Endodermal cell (in vitro differentiated cells): Measurements from ENCODE around the gene PSMA8. TPM values are rescaled to one million over a fixed set of nuclear protein-coding genes. Genes with fewer than 3 reads are reported as not detected.

Experiments
- DNase-seq: peaks from one replicate; pipeline ENCODE4 v3.0.0-alpha.2; 2017
- H3K27ac ChIP-seq: 2 replicates; pipeline ENCODE4 v1.5.1; 2013; ENCODE audit warnings: mild to moderate bottlenecking, low read depth, low read length, moderate library complexity
- H3K27me3 ChIP-seq: 2 replicates; pipeline ENCODE4 v1.6.1; 2013; ENCODE audit warnings: mild to moderate bottlenecking, low read length, moderate library complexity; ENCODE audit not compliant: insufficient read depth, control insufficient read depth, poor library complexity, severe bottlenecking
- H3K36me3 ChIP-seq: 2 replicates; pipeline ENCODE4 v1.7.0; 2013; ENCODE audit warnings: mild to moderate bottlenecking, low read length, moderate library complexity; ENCODE audit not compliant: control insufficient read depth, insufficient read depth
- H3K4me1 ChIP-seq: one replicate; pipeline ENCODE4 v1.7.0; 2013; ENCODE audit warnings: low read length; ENCODE audit not compliant: control insufficient read depth, insufficient read depth
- H3K4me3 ChIP-seq: 2 replicates; pipeline ENCODE4 v1.5.1; 2013; ENCODE audit warnings: mild to moderate bottlenecking, low read length, moderate library complexity
- H3K9ac ChIP-seq: 2 replicates; pipeline ENCODE4 v1.6.1; 2013; ENCODE audit warnings: mild to moderate bottlenecking, low read length, moderate library complexity; ENCODE audit not compliant: poor library complexity, severe bottlenecking; ENCODE audit errors: extremely low read depth
- H3K9me3 ChIP-seq: 2 replicates; pipeline ENCODE4 v1.6.1; 2013; ENCODE audit warnings: mild to moderate bottlenecking, low read length, moderate library complexity; ENCODE audit not compliant: control insufficient read depth
- H3K27ac Mint-ChIP-seq: 2 replicates; pipeline ENCODE4 v1.8.0; 2020; ENCODE audit warnings: mixed read lengths
- H3K27me3 Mint-ChIP-seq: 2 replicates; pipeline ENCODE4 v1.8.0; 2021; ENCODE audit warnings: mild to moderate bottlenecking, mixed read lengths; ENCODE audit not compliant: insufficient read depth
- H3K36me3 Mint-ChIP-seq: 2 replicates; pipeline ENCODE4 v1.8.0; 2020; ENCODE audit warnings: low read depth, mixed read lengths
- H3K4me1 Mint-ChIP-seq: 2 replicates; pipeline ENCODE4 v1.8.0; 2020; ENCODE audit warnings: mixed read lengths
- H3K4me3 Mint-ChIP-seq: 2 replicates; pipeline ENCODE4 v1.8.0; 2020; ENCODE audit warnings: mild to moderate bottlenecking, moderate library complexity, mixed read lengths
- H3K9me3 Mint-ChIP-seq: 2 replicates; pipeline ENCODE4 v1.8.0; 2020; ENCODE audit warnings: mild to moderate bottlenecking, mixed read lengths
- CTCF ChIP-seq: fragments of 200-600 bp; sonication (generic); conservative IDR thresholded peaks from 2 replicates; pipeline ENCODE4 v1.5.0; 2021; ENCODE audit warnings: antibody characterized with exemption, mild to moderate bottlenecking
- WGBS, 2 experiments: methylation state at CpG; one replicate each; pipeline versions ENCODE4 v1.1.5 to v1.1.7; 2013; ENCODE audit warnings: missing lambda C conversion rate in 2 of 2, mixed read lengths in 1 of 2; ENCODE audit not compliant: insufficient coverage in 1 of 2, insufficient read length in 1 of 2; 5-methylcytosine and 5-hydroxymethylcytosine counted together
- total RNA-seq, 2 donors: library from RNA; stranded (reverse); fragmentation: NEBNext Ultra II Directional in 1 of 2; extraction: Animal tissue kit (Norgen Biotek cat#: 25700) in 1 of 2; gene quantifications; 2 replicates in 1 of 2; 3 replicates in 1 of 2; pipeline ENCODE4 v1.2.1, GENCODE V29; 2021

Gene PSMA8
- total RNA-seq, 2 donors from 2014 or later: not detected

- DNase-seq: no peak
- Histone ChIP-seq H3K4me3 (peak overlapping the region; percentile 90), H3K27me3 (no peaks in the 10 kb centered on the region), H3K4me1 (no peaks in the 10 kb centered on the region), H3K27ac (peak overlapping the region; percentile 100), H3K36me3 (peaks cover 14% of the 10 kb centered on the region), H3K9me3 (no peaks in the 10 kb centered on the region), H3K9ac (peak overlapping the region; percentile 85)
- Mint-ChIP-seq H3K9me3 (no peaks in the 10 kb centered on the region), H3K4me3 (peak overlapping the region; percentile 87), H3K27ac (peak overlapping the region; percentile 95), H3K27me3 (no peaks in the 10 kb centered on the region), H3K4me1 (peaks cover 12% of the 10 kb centered on the region), H3K36me3 (peaks cover 9% of the 10 kb centered on the region)
- no peak for TF ChIP-seq CTCF
- 11 to 12% methylated on average over 14 to 29 of the region's 29 CpGs for WGBS, 2 experiments
Observed at GRCh38 chr18:26091047-26091630, 42.5 kb upstream of the PSMA8 start.

GRCh38 chr18:26096852-26097251 lies 36.8 kb upstream of the PSMA8 start:
- Mint-ChIP-seq H3K36me3 (no peaks in the 10 kb centered on the region), H3K9me3 (peaks cover 3% of the 10 kb centered on the region), H3K27me3 (no peaks in the 10 kb centered on the region), H3K4me1 (no peaks in the 10 kb centered on the region), H3K4me3 (no peak overlapping the region), H3K27ac (no peak overlapping the region)
- WGBS, 2 experiments: 94% methylated on average over 1 of the region's 1 CpG; no CpG with 5 or more reads in 1 of the 2 experiments
- H3K27me3 ChIP-seq: no peaks in the 10 kb centered on the region
- no peak for DNase-seq
- H3K9ac ChIP-seq: no peak overlapping the region
- no peaks in the 10 kb centered on the region for H3K36me3 ChIP-seq
- H3K9me3 ChIP-seq: no peaks in the 10 kb centered on the region
- no peak overlapping the region for H3K27ac ChIP-seq
- no peaks in the 10 kb centered on the region for H3K4me1 ChIP-seq
- H3K4me3 ChIP-seq: no peak overlapping the region
- no peak for TF ChIP-seq CTCF

- Histone ChIP-seq H3K27me3 (no peaks in the 10 kb centered on the region), H3K4me3 (no peak overlapping the region), H3K4me1 (no peaks in the 10 kb centered on the region), H3K9me3 (no peaks in the 10 kb centered on the region), H3K36me3 (no peaks in the 10 kb centered on the region), H3K27ac (no peak overlapping the region), H3K9ac (no peak overlapping the region)
- no peak for DNase-seq
- Mint-ChIP-seq H3K4me3 (no peak overlapping the region), H3K27ac (no peak overlapping the region), H3K9me3 (peaks cover 3% of the 10 kb centered on the region), H3K27me3 (no peaks in the 10 kb centered on the region), H3K4me1 (no peaks in the 10 kb centered on the region), H3K36me3 (no peaks in the 10 kb centered on the region)
- no peak for TF ChIP-seq CTCF
- 91 to 100% methylated on average over 3 to 5 of the region's 5 CpGs for WGBS, 2 experiments
Observed at GRCh38 chr18:26097563-26097962, 36.1 kb upstream of the PSMA8 start.
